Measurements from ENCODE around the gene LRRC43. TPM values are rescaled to one million over a fixed set of nuclear protein-coding genes. Genes with fewer than 3 reads are reported as not detected.
A peak's percentile ranks its signal among the peaks of the same experiment; 100 is the strongest.

Gene LRRC43
- total RNA-seq, 2 experiments from 2014 or later: 0.67 TPM; not detected in 1

DNA sequence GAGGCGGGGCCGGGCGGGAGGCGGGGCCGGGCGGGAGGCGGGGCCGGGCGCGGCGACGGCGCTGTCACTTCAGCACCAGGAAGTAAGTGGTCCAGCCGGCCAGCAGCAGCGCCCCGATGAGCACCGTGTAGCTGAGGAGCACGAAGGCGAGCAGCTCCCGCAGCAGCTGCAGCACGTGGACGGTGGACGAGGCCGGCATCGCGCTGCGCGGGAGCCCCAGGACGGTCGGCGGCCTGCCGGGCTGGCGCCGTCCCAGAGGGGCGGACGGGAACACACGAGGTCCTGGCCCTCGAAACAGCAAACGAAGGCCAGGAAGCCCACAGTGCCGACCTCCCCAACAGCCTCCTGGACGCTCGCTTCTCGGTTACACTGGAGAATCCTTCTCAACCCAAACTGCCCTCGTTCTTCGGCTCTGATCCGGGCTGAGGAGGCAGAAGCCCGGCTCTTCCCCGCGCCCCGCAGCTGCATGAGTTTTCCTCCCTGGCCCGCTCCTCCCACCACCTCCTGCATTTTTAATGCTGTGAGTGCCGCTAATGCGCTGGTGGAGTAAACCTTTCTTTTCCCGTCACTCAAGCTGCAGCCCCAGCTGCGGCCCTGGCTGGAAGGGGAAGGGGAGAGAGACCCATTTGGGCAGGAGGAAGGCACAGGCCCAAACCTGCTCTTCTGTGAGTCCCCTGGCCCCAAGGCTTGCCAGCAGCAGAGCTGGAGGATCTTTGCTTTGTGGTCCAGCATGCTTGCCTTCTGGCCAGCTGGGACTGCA lies 43.6 kb downstream of the LRRC43 start:
- Mint-ChIP-seq H3K9me3 (ENCODE audit: low read depth) (no peaks in the 10 kb centered on the region), H3K27ac (peak overlapping the region; percentile 86), H3K27me3 (no peaks in the 10 kb centered on the region), H3K4me3 (peak overlapping the region; percentile 85), H3K36me3 (peaks cover 13% of the 10 kb centered on the region), H3K4me1 (peaks cover 41% of the 10 kb centered on the region)
- no peak for DNase-seq
- peak; percentile 66 for ATAC-seq
- CTCF ChIA-PET: interaction anchor here (0.6 to 3.6 kb wide), 14 partner anchors 9 to 245 kb away, joined by 3 to 34 read pairs (median 4); partner anchors contain the start of gene VPS33A

DNA sequence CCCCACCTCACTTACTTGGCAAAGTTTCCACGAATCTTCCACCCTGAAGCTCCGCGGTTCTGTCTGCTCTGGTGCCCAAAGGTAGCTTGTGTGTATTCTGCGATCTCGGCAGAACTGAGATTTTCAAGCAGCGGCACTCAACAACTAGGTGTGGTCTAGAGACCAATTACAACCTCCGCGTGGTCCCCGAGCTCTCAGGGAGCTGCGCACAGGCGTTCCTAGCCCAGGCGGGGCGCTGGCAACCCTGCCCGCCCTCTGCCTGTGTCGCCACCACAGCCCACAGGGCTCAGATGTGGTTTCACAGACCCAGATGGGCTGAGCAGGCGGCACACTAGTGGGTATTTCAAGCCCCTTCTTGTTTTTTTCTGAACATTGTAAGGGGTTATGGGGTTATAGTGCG lies 44.4 kb downstream of the LRRC43 start:
- no peaks in the 10 kb centered on the region for H3K9me3 Mint-ChIP-seq (ENCODE audit: low read depth)
- no peaks in the 10 kb centered on the region for H3K27me3 Mint-ChIP-seq
- CTCF ChIA-PET: interaction anchor here (1.0 to 3.6 kb wide), 8 partner anchors 9 to 61 kb away, joined by 3 to 34 read pairs (median 4); partner anchors contain the start of gene VPS33A
- peak overlapping the region; percentile 86 for H3K27ac Mint-ChIP-seq
- peak; percentile 84 for DNase-seq
- peak overlapping the region; percentile 85 for H3K4me3 Mint-ChIP-seq
- ATAC-seq: peak; percentile 16
- H3K36me3 Mint-ChIP-seq: peaks cover 9% of the 10 kb centered on the region
- peaks cover 39% of the 10 kb centered on the region for H3K4me1 Mint-ChIP-seq

DNA sequence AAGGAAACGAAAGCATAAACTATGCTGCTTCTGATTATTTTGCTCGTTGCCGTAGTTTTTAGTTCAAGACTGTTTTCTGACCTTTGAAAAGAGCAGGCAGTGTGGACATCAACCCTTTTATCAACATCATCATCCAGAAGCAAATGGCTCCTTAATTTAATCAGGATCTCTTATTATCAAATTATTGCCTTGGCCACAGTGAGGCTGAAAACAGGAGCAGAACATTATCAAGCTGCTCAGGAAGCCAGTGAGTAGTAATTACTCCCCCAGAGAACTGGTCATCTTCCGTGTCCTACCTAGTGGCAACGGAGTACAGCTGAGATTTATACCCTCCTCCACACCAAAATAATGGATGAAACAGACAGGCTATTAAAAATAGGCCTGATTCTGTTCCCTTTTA lies 45.2 kb downstream of the LRRC43 start:
- Mint-ChIP-seq H3K27ac (peak overlapping the region; percentile 86), H3K4me1 (peaks cover 35% of the 10 kb centered on the region), H3K27me3 (no peaks in the 10 kb centered on the region), H3K36me3 (peaks cover 8% of the 10 kb centered on the region), H3K4me3 (peak overlapping the region; percentile 85), H3K9me3 (ENCODE audit: low read depth) (no peaks in the 10 kb centered on the region)
- CTCF ChIA-PET: interaction anchor here (3.4 to 3.6 kb wide), 2 partner anchors 16 to 38 kb away, joined by 33 to 34 read pairs; partner anchors contain the start of gene VPS33A
- DNase-seq: no peak
- ATAC-seq: no peak

GRCh38 chr12:122230798-122231197 lies 47.9 kb downstream of the LRRC43 start:
- DNase-seq (no peak), ATAC-seq (no peak)
- Mint-ChIP-seq H3K9me3 (ENCODE audit: low read depth) (no peaks in the 10 kb centered on the region), H3K4me3 (no peak overlapping the region), H3K27me3 (no peaks in the 10 kb centered on the region), H3K4me1 (peaks cover 20% of the 10 kb centered on the region), H3K36me3 (peaks cover 14% of the 10 kb centered on the region), H3K27ac (no peak overlapping the region)
- CTCF ChIA-PET: interaction anchor here (0.8 to 2.7 kb wide), 3 partner anchors 13 to 169 kb away, joined by 3 to 8 read pairs (median 7); partner anchors contain the start of gene VPS33A

- Mint-ChIP-seq H3K36me3 (peaks cover 15% of the 10 kb centered on the region), H3K9me3 (ENCODE audit: low read depth) (no peaks in the 10 kb centered on the region), H3K27me3 (no peaks in the 10 kb centered on the region), H3K27ac (no peak overlapping the region), H3K4me1 (peaks cover 8% of the 10 kb centered on the region), H3K4me3 (no peak overlapping the region)
- ATAC-seq (no peak), DNase-seq (no peak)
- CTCF ChIA-PET: interaction anchor here (0.8 to 1.1 kb wide), 2 partner anchors 13 to 238 kb away, joined by 3 read pairs; no protein-coding TSS in a partner anchor
Observed at GRCh38 chr12:122232691-122233090, 49.8 kb downstream of the LRRC43 start.

DNA sequence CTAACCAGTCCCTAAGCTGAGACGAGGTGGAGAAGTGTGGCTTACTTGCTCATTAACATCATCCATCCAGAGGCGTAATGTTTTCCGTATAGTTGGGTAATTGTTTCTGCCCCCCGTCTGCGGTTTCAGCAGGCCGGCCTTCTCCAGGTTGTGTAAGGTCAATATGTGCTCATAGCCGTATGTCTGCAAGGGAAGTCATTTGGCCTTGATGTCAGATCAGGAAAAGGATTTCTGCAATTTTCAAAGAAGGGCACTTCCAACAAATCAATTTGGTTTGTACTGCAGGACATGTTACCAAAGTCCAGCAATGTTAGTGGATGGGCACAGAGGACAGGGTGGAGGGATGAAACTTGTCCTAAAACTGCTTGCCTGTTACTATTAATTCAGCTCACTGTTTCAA lies 52.8 kb downstream of the LRRC43 start:
- Mint-ChIP-seq H3K36me3 (peaks cover 28% of the 10 kb centered on the region), H3K27me3 (no peaks in the 10 kb centered on the region), H3K4me1 (no peaks in the 10 kb centered on the region), H3K4me3 (no peak overlapping the region), H3K9me3 (ENCODE audit: low read depth) (no peaks in the 10 kb centered on the region), H3K27ac (no peak overlapping the region)
- CTCF ChIA-PET: interaction anchor here (1.5 kb wide), 1 partner anchor 9 kb away, joined by 4 read pairs; no protein-coding TSS in a partner anchor
- DNase-seq (no peak), ATAC-seq (no peak)

DNA sequence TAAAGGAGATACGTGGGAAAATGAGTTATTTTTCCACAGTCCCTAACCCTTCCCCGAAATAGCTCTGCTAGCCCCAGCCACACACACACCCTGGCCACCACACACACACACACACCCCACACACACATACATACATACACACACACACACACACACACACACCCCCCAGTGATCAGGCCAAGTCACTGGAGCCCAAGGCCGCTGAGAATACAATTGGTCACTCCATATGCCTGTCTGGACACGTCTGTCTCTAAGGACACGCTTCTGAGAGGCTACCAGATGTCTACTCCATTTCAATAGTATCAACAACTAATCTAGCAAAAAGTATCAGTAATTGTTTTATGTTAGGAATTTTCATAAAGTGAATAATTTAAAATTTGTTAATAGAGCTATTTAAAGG lies 55.9 kb downstream of the LRRC43 start:
- CTCF ChIA-PET: interaction anchor here (0.6 to 1.4 kb wide), 4 partner anchors 12 to 332 kb away, joined by 3 to 5 read pairs (median 4); no protein-coding TSS in a partner anchor
- ATAC-seq: no peak
- Mint-ChIP-seq H3K4me1 (peaks cover 14% of the 10 kb centered on the region), H3K27ac (no peak overlapping the region), H3K9me3 (ENCODE audit: low read depth) (no peaks in the 10 kb centered on the region), H3K4me3 (no peak overlapping the region), H3K36me3 (peaks cover 30% of the 10 kb centered on the region), H3K27me3 (no peaks in the 10 kb centered on the region)
- no peak for DNase-seq

DNA sequence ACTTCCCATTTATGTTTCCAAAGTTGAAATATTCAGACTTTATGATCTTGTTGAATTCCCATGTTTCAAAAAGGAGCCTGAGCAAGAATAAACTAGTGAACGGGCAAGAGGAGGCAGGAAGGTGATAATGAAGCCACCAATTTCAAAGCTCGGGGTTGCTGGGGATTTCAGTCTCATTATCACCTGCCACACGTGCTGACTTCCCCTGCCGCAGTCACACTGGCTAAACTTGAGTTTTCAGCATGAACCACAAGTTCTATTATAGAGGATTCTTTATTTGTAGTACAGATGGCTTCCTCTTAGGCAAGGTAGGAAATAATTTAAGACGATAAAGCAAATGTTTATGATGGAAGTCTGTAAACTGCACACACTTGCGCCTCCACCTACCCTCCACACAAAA lies 61.0 kb downstream of the LRRC43 start:
- H3K36me3 Mint-ChIP-seq: peaks cover 20% of the 10 kb centered on the region
- peak; percentile 26 for ATAC-seq
- H3K9me3 Mint-ChIP-seq (ENCODE audit: low read depth): no peaks in the 10 kb centered on the region
- CTCF ChIA-PET: interaction anchor here (0.6 to 3.9 kb wide), 12 partner anchors 13 to 550 kb away, joined by 3 to 33 read pairs (median 6); partner anchors contain the start of gene DIABLO
- peak; percentile 61 for DNase-seq
- H3K4me1 Mint-ChIP-seq: peaks cover 37% of the 10 kb centered on the region
- peak overlapping the region; percentile 84 for H3K4me3 Mint-ChIP-seq
- H3K27me3 Mint-ChIP-seq: no peaks in the 10 kb centered on the region
- peak overlapping the region; percentile 97 for H3K27ac Mint-ChIP-seq

GRCh38 chr12:122244565-122245371 lies 61.8 kb downstream of the LRRC43 start:
- H3K27ac Mint-ChIP-seq: peak overlapping the region; percentile 97
- H3K36me3 Mint-ChIP-seq: peaks cover 22% of the 10 kb centered on the region
- DNase-seq (peak; percentile 63), ATAC-seq (peak; percentile 83)
- peak overlapping the region; percentile 84 for H3K4me3 Mint-ChIP-seq
- peaks cover 37% of the 10 kb centered on the region for H3K4me1 Mint-ChIP-seq
- H3K9me3 Mint-ChIP-seq (ENCODE audit: low read depth): no peaks in the 10 kb centered on the region
- CTCF ChIA-PET: interaction anchor here (0.7 to 3.9 kb wide), 18 partner anchors 11 to 1404 kb away, joined by 3 to 33 read pairs (median 3); partner anchors contain the start of gene DIABLO
- no peaks in the 10 kb centered on the region for H3K27me3 Mint-ChIP-seq

DNA sequence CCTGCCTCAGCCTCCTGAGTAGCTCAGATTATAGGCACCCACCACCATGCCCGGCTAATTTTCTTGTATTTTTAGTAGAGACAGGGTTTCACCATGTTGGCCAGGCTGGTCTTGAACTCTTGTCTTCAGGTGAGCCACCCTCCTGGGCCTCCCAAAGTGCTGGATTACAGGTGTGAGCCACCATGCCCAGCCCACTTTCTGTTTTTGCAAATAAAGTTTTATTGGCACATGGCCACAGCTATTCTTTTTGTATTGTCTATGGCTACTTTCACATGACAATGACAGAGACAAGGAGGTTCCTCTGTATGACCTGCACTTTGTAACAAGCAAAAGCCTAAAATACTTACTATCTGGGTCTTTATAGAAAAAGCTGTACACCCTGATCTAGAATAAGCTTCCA lies 62.6 kb downstream of the LRRC43 start:
- H3K4me3 Mint-ChIP-seq: peak overlapping the region; percentile 84
- CTCF ChIA-PET: interaction anchor here (0.7 to 3.9 kb wide), 12 partner anchors 13 to 1404 kb away, joined by 3 to 33 read pairs (median 3); partner anchors contain the start of gene DIABLO
- no peak for DNase-seq
- peak overlapping the region; percentile 97 for H3K27ac Mint-ChIP-seq
- H3K4me1 Mint-ChIP-seq: peaks cover 37% of the 10 kb centered on the region
- no peaks in the 10 kb centered on the region for H3K27me3 Mint-ChIP-seq
- H3K36me3 Mint-ChIP-seq: peaks cover 15% of the 10 kb centered on the region
- no peak for ATAC-seq
- H3K9me3 Mint-ChIP-seq (ENCODE audit: low read depth): no peaks in the 10 kb centered on the region

DNA sequence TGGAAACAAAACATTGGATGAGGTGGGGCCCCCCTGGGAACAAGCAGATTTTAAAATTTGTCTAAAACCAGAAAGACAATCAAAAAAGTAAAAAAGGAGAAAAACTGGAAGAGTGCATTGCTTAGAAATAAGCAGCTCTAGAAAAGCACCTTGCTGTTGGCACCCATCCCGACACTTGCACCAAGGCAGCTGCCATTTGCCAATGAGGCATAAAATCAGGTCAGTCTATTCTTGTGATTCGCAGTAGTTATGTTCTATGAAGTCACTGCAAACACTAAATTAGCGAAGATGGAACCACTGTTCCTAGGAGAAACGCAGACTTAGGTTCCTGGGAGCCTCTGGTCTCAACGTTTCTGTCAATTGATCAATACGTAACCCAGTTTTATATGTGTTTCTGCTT lies 67.1 kb downstream of the LRRC43 start:
- Mint-ChIP-seq H3K27me3 (no peaks in the 10 kb centered on the region), H3K27ac (no peak overlapping the region)
- CTCF ChIA-PET: no interaction called here

GRCh38 chr12:122250536-122250935 lies 67.6 kb downstream of the LRRC43 start:
- CTCF ChIA-PET: no interaction called here
- DNase-seq (no peak), ATAC-seq (no peak)
- Mint-ChIP-seq H3K36me3 (peaks cover 14% of the 10 kb centered on the region), H3K27me3 (no peaks in the 10 kb centered on the region), H3K9me3 (ENCODE audit: low read depth) (no peaks in the 10 kb centered on the region), H3K27ac (no peak overlapping the region), H3K4me3 (no peak overlapping the region), H3K4me1 (peaks cover 9% of the 10 kb centered on the region)

More for the DNA sequence above, 67.1 kb downstream of the LRRC43 start:
- DNase-seq (no peak), ATAC-seq (no peak)
- peaks cover 11% of the 10 kb centered on the region for H3K4me1 Mint-ChIP-seq
- no peak overlapping the region for H3K4me3 Mint-ChIP-seq
- no peaks in the 10 kb centered on the region for H3K9me3 Mint-ChIP-seq (ENCODE audit: low read depth)
- H3K36me3 Mint-ChIP-seq: peaks cover 14% of the 10 kb centered on the region

Data from activated CD8-positive, alpha-beta memory T cell treated with anti-CD3 and anti-CD28 coated beads, Interleukin-2, amount 10 ng/mL, durations not matched to agents 7 days and 5 days (primary cell).